Measurements from ENCODE around the gene SETD1A.

The SETD1A gene

DNA sequence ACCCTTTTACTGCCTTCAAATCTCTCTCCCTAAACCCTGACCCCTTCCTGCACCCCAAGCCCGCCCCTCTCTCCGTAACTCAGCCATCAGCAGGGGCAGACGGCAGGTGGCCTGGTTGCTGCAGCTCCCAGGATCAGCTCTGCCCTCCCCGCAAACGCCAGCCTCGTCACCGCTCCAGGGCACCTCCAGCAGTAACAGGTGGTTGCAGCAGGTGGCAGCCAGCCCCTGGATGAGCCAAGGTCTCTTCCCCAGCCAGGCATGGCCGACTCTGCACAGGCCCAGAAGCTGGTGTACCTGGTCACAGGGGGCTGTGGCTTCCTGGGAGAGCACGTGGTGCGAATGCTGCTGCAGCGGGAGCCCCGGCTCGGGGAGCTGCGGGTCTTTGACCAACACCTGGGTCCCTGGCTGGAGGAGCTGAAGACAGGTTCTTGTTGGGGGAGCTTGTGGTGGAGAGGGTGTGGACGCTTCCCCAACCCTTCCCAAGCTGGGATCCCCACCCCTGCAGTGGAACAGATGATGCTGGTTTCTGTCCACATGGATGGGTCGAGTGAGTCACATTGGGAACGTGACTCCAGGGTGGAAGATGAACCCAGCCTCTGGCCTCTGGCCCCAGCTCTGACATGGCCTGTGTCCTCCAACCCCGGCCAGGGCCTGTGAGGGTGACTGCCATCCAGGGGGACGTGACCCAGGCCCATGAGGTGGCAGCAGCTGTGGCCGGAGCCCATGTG, 28.0 kb downstream of the SETD1A start:
- no peak overlapping the region for H3K27ac ChIP-seq
- TF ChIP-seq, protein P1, sequence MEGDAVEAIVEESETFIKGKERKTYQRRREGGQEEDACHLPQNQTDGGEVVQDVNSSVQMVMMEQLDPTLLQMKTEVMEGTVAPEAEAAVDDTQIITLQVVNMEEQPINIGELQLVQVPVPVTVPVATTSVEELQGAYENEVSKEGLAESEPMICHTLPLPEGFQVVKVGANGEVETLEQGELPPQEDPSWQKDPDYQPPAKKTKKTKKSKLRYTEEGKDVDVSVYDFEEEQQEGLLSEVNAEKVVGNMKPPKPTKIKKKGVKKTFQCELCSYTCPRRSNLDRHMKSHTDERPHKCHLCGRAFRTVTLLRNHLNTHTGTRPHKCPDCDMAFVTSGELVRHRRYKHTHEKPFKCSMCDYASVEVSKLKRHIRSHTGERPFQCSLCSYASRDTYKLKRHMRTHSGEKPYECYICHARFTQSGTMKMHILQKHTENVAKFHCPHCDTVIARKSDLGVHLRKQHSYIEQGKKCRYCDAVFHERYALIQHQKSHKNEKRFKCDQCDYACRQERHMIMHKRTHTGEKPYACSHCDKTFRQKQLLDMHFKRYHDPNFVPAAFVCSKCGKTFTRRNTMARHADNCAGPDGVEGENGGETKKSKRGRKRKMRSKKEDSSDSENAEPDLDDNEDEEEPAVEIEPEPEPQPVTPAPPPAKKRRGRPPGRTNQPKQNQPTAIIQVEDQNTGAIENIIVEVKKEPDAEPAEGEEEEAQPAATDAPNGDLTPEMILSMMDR (conservative IDR thresholded peaks at IDR 0.05): no peak

DNA sequence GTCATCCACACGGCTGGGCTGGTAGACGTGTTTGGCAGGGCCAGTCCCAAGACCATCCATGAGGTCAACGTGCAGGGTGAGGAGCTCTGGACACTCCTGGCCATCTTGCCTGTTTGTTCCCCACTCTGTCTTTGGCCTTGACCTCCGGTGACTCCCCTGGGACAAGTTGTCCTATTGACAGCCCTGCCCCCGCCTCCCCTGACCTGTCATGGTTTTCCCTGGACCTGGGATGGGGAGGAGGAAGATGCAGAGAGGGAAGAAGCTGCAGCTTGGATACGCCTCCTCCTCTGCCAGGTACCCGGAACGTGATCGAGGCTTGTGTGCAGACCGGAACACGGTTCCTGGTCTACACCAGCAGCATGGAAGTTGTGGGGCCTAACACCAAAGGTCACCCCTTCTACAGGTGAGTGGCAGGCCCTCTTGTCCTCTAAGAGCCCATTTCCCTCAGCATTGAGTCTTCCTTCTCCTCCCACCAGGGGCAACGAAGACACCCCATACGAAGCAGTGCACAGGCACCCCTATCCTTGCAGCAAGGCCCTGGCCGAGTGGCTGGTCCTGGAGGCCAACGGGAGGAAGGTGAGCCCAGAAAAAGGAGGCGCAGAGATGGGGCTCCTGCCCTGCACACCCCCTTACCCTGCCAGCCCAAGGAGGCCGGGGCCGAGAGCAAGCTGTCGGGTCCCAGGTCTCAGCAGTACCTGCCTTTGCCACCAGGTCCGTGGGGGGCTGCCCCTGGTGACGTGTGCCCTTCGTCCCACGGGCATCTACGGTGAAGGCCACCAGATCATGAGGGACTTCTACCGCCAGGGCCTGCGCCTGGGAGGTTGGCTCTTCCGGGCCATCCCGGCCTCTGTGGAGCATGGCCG, 28.8 kb downstream of the SETD1A start:
- no peak overlapping the region for H3K27ac ChIP-seq
- TF ChIP-seq, protein P1 (conservative IDR thresholded peaks at IDR 0.05): no peak

DNA sequence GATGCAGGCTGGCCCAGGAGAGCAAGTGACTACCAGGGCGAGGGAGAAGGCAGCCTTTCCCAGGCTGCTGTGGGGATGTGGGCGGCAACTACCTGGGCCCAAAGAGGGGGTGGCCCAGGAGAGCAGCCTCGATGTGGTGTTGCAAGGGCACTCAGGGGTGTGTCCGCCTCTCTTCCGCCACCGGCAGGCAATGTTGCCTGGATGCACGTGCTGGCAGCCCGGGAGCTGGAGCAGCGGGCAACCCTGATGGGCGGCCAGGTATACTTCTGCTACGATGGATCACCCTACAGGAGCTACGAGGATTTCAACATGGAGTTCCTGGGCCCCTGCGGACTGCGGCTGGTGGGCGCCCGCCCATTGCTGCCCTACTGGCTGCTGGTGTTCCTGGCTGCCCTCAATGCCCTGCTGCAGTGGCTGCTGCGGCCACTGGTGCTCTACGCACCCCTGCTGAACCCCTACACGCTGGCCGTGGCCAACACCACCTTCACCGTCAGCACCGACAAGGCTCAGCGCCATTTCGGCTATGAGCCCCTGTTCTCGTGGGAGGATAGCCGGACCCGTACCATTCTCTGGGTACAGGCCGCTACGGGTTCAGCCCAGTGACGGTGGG, 30.1 kb downstream of the SETD1A start:
- TF ChIP-seq, protein P1 (conservative IDR thresholded peaks at IDR 0.05): no peak
- H3K27ac ChIP-seq: no peak overlapping the region

DNA sequence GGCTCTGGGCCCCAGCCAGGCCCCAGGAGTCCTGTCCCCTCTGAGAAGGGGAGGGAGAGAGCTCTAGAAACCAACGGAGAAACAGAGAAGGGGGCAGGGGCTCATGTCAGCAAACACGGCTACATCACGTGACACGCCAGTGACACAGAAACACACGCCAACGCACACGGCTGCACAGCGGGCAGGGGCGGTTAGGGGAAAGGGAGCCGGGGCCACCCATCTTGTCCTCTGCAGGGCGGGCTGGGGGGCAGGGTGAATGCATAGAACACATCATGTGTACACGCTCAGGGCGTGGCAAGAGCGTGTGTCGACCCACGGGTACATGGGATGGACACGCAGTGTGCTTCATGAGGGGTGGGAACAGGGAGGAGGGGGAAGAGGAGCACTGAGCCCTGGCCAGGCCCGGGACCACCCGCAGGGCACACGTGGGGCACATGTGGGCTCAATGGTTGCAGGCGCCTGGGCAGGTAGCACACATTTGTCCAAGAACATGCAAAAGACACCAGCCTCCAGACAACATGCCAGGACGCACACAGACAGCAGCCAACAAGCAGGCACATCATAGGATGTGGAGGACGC, 32.0 kb downstream of the SETD1A start:
- TF ChIP-seq, protein P1 (conservative IDR thresholded peaks at IDR 0.05): no peak
- H3K27ac ChIP-seq: no peak overlapping the region

DNA sequence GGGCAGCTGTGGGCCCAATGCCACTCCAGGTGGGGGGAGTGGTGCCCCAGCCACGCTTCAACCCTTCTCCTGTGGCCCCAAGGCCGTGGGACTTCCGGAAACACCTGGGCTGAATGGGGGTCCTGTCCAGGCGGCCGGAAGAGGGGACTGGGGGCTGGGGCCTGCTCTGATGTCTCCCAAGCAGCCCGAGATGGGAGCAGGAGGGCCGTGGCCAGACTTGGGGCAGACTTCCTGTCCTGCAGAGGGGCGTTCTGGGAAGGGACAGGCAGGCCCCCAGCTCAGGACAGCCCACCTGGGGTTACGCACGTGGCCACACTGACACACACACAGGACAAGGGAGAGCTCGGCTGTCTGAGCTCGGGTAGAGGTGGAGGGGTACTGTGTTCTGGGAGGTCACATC, 32.6 kb downstream of the SETD1A start:
- no peak overlapping the region for H3K27ac ChIP-seq
- TF ChIP-seq, protein P1 (conservative IDR thresholded peaks at IDR 0.05): no peak

DNA sequence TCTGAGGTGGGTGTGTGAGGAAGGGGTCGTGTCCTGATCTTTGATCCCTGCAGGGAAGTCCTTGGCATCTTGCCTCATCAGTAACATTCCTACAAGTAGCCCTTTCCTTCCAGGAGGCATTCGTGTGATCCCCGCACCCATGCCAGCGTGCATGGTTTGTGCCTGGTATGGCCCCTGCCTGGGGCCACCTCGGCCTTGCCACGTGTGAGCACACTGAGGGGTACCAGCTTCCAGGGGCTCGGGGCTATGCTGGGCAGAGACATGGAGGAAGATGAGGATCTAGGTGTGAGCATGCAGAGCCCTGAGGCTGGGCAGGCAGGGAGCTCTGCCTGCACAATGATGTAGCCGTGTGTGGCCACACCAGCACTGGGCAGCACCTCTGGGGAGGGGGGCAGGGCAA, 33.5 kb downstream of the SETD1A start:
- H3K27ac ChIP-seq: no peak overlapping the region
- TF ChIP-seq, protein P1 (conservative IDR thresholded peaks at IDR 0.05): no peak

DNA sequence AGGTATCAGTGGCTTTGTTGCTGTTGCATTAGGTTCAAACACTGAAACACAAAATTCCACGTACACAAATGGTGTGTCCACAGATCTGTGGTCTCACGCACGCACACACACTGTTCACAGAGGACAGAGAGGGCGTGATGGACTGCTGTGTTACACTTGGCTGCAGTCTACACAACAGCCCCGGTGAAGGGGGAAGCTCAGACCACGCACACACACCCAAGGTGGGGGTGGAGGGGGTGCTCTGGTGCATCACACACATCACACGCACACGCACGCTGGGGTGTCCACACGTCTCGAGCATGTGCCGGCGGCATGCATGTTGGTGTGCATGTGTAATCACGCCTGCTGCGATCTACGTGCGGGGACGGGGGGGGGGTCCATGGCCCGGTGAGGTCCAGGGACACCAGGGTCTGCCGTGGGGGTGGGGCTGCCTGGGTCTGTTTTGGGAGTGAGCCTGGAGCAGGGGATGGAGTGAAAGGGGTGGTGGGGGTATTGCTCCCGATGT, 34.8 kb downstream of the SETD1A start:
- TF ChIP-seq, protein P1 (conservative IDR thresholded peaks at IDR 0.05): no peak
- H3K27ac ChIP-seq: no peak overlapping the region
